Prostate gland (tissue), 2 donors: ENCODE data around the gene SLC10A7. TPM values are rescaled to one million over a fixed set of nuclear protein-coding genes. Genes with fewer than 3 reads are reported as not detected.

Source experiments
- DNase-seq: peaks from one replicate; pipeline ENCODE4 v3.0.0-alpha.2; 2019; ENCODE audit warnings: low spot score
- H3K27ac ChIP-seq, 2 donors: fragments of 200-600 bp; sonication (generic); 2 replicates each; pipeline ENCODE4 v1.5.1; 2017 to 2019
- H3K27me3 ChIP-seq: fragments of 200-600 bp; sonication (generic); replicated peaks from 2 replicates; pipeline ENCODE4 v1.5.1; 2019; ENCODE audit not compliant: insufficient read depth
- H3K36me3 ChIP-seq, 2 donors: fragments of 200-600 bp; sonication (generic); 1 replicate in 1 of 2; 2 replicates in 1 of 2; pipeline versions ENCODE4 v1.5.1 to v1.8.1; 2017 to 2019
- H3K4me1 ChIP-seq: fragments of 200-600 bp; sonication (generic); replicated peaks from 2 replicates; pipeline ENCODE4 v1.5.1; 2019
- H3K4me3 ChIP-seq, 2 donors: fragments of 200-600 bp; sonication (generic); 2 replicates each; pipeline ENCODE4 v1.5.1; 2017 to 2019
- H3K9me3 ChIP-seq: fragments of 200-600 bp; sonication (generic); 2 replicates; pipeline ENCODE4 v1.5.1; 2017
- CTCF ChIP-seq, 4 experiments: fragments of 200-600 bp in 2 of 4; fragments of 450-650 bp in 2 of 4; sonication (generic) in 2 of 4; IDR thresholded peaks; 1 replicate in 3 of 4; 2 replicates in 1 of 4; pipeline ENCODE4 v1.5.1; 2016 to 2019; ENCODE audit warnings: antibody characterized with exemption in 4 of 4, mild to moderate bottlenecking in 2 of 4, moderate library complexity in 2 of 4
- POLR2A ChIP-seq: fragments of 450-650 bp; IDR thresholded peaks from one replicate; pipeline ENCODE4 v1.6.1; 2016; ENCODE audit warnings: antibody characterized with exemption, mild to moderate bottlenecking
- POLR2AphosphoS5 ChIP-seq: sonication (generic); formaldehyde crosslinking; IDR thresholded peaks from one replicate; pipeline ENCODE4 v1.6.1; 2017; ENCODE audit warnings: antibody characterized with exemption
- WGBS: methylation state at CpG from one replicate; pipeline ENCODE4 v1.1.5; 2018; 5-methylcytosine and 5-hydroxymethylcytosine counted together
- intact Hi-C: fragments of 100-400 bp; cut with DNase I; formaldehyde crosslinking; loops from one replicate; pipeline ENCODE4 v1.14.2; 2022
- total RNA-seq, 2 donors: library from RNA; depleted of rRNA; stranded (reverse); fragments of >200 nt; gene quantifications; one replicate each; pipeline ENCODE4 v1.1.0, GENCODE V29; 2016

The SLC10A7 gene
- total RNA-seq, 2 donors from 2014 or later = 9.9 to 11.2 TPM

GRCh38 chr4:146327859-146328650 lies 193.7 kb downstream of the SLC10A7 start:
- TF ChIP-seq POLR2AphosphoS5 = no peak
- no peak for TF ChIP-seq CTCF (IDR thresholded peaks at IDR 0.05)
- TF ChIP-seq POLR2A = no peak

GRCh38 chr4:146318894-146319293 lies 202.8 kb downstream of the SLC10A7 start:
- DNase-seq = no peak
- TF ChIP-seq POLR2A (no peak), CTCF (IDR thresholded peaks at IDR 0.05) (no peak), POLR2AphosphoS5 (no peak)
- intact Hi-C loops = no loop called here

More at GRCh38 chr4:146327859-146328650, 193.7 kb downstream of the SLC10A7 start:
- Histone ChIP-seq H3K4me3 (no peak overlapping the region), H3K36me3 (no peaks in the 10 kb centered on the region), H3K27me3 (no peaks in the 10 kb centered on the region), H3K9me3 (no peaks in the 10 kb centered on the region), H3K4me1 (no peaks in the 10 kb centered on the region), H3K27ac (no peak overlapping the region)
- intact Hi-C loops = no loop called here
- DNase-seq = no peak
- WGBS = 93% methylated on average over 6 of the region's 6 CpGs

GRCh38 chr4:146317783-146318182 lies 204.0 kb downstream of the SLC10A7 start:
- TF ChIP-seq CTCF (IDR thresholded peaks at IDR 0.05) = no peak
- no peak for TF ChIP-seq POLR2AphosphoS5
- no peak for TF ChIP-seq POLR2A
- 98% methylated on average over 1 of the region's 1 CpG for WGBS
- no peak overlapping the region for H3K4me3 ChIP-seq
- intact Hi-C loops = no loop called here
- no peaks in the 10 kb centered on the region for H3K27me3 ChIP-seq
- H3K27ac ChIP-seq = no peak overlapping the region
- no peak for DNase-seq
- no peaks in the 10 kb centered on the region for H3K36me3 ChIP-seq
- H3K9me3 ChIP-seq = no peaks in the 10 kb centered on the region
- no peaks in the 10 kb centered on the region for H3K4me1 ChIP-seq

More at GRCh38 chr4:146318894-146319293, 202.8 kb downstream of the SLC10A7 start:
- Histone ChIP-seq H3K9me3 (no peaks in the 10 kb centered on the region), H3K27ac (no peak overlapping the region), H3K4me3 (no peak overlapping the region), H3K27me3 (no peaks in the 10 kb centered on the region), H3K36me3 (no peaks in the 10 kb centered on the region), H3K4me1 (no peaks in the 10 kb centered on the region)

- no peak for TF ChIP-seq POLR2A
- no peak for TF ChIP-seq POLR2AphosphoS5
- TF ChIP-seq CTCF (IDR thresholded peaks at IDR 0.05) = no peak
- DNase-seq = no peak
- H3K4me3 ChIP-seq = no peak overlapping the region
- intact Hi-C loops = no loop called here
- no peaks in the 10 kb centered on the region for H3K36me3 ChIP-seq
- no peak overlapping the region for H3K27ac ChIP-seq
- 100% methylated on average over 1 of the region's 1 CpG for WGBS
- no peaks in the 10 kb centered on the region for H3K9me3 ChIP-seq
- no peaks in the 10 kb centered on the region for H3K4me1 ChIP-seq
- no peaks in the 10 kb centered on the region for H3K27me3 ChIP-seq
Measured at GRCh38 chr4:146315184-146315583, 206.6 kb downstream of the SLC10A7 start.
